GM19463 (cell line): Measurements from ENCODE around the gene CNGB1.
"Not testable (repeated sequence)": the region's sequence is repeated elsewhere in the genome, so short reads cannot be mapped to it uniquely, and the experiment has no call there.

Experiments
- ATAC-seq: cut with Tn5 transposase; IDR thresholded peaks from one replicate; pipeline ENCODE4 v1.9.1; 2021; ENCODE audit warnings: mild to moderate bottlenecking, moderate library complexity; ENCODE audit not compliant: unreplicated experiment

CNGB1 gene

GRCh38 chr16:57837305-57838125 lies 133.4 kb downstream of the CNGB1 start:
- ATAC-seq: no peak

- not testable (repeated sequence) for ATAC-seq
Measured at GRCh38 chr16:57835439-57835838, 135.5 kb downstream of the CNGB1 start.

- no peak for ATAC-seq
Measured at GRCh38 chr16:57834936-57835335, 136.0 kb downstream of the CNGB1 start.
